ENCODE results near the gene IL31RA. TPM values are rescaled to one million over a fixed set of nuclear protein-coding genes. Genes with fewer than 3 reads are reported as not detected.
A peak's percentile ranks its signal among the peaks of the same experiment; 100 is the strongest.
"Not testable (repeated sequence)": the region's sequence is repeated elsewhere in the genome, so short reads cannot be mapped to it uniquely, and the experiment has no call there.

The IL31RA gene
- total RNA-seq (2022) (2.4 and 3.2 TPM in 2 replicates), Bru-seq, nascent RNA (percentile 35 among the genes with signal in this experiment), BruChase-seq, experiment 1, labeled RNA remaining after a 6-hour chase (percentile 34 among the genes with signal in this experiment), BruChase-seq, experiment 2, labeled RNA remaining after a 2-hour chase (percentile 31 among the genes with signal in this experiment)
- long read RNA-seq: 0 reads

- H3K4me3 Mint-ChIP-seq (ENCODE audit: low read depth, unreplicated experiment): peak within 1 kb of the TSS; percentile 71
- peak; percentile 40 for DNase-seq
- H3K27ac Mint-ChIP-seq (ENCODE audit: unreplicated experiment): peak within 1 kb of the TSS; percentile 71
- CTCF ChIA-PET: interaction anchor here (0.7 to 2.4 kb wide), 4 partner anchors 18 to 619 kb away, joined by 3 to 11 read pairs (median 5); no protein-coding TSS in a partner anchor
- no peaks in the 10 kb centered on the region for H3K27me3 Mint-ChIP-seq (ENCODE audit: unreplicated experiment)
- peaks cover 25% of the 10 kb centered on the region for H3K4me1 Mint-ChIP-seq (ENCODE audit: low read depth, unreplicated experiment)
- intact Hi-C loops (cut with micrococcal nuclease; ENCODE audit: unreplicated experiment): no loop called here
- no peaks in the 10 kb centered on the region for H3K9me3 Mint-ChIP-seq (ENCODE audit: low read depth, unreplicated experiment)
- TSS peak; percentile 69 for BruUV-seq (replicated peaks)
- peaks cover 5% of the 10 kb centered on the region for H3K36me3 Mint-ChIP-seq (ENCODE audit: insufficient read depth, unreplicated experiment)
- TF ChIP-seq CTCF (IDR thresholded peaks at IDR 0.05; ENCODE audit: unreplicated experiment): no peak
Measured at GRCh38 chr5:55850839-55851674, at the start of gene IL31RA. Gene IL31RA, plus strand, starts transcription at chr5:55851357. Its CDS starts 214 bp downstream, at chr5:55851571.

- H3K27ac Mint-ChIP-seq (ENCODE audit: unreplicated experiment); CTCF ChIA-PET; intact Hi-C loops (cut with micrococcal nuclease; ENCODE audit: unreplicated experiment); H3K4me3 Mint-ChIP-seq (ENCODE audit: low read depth, unreplicated experiment); H3K36me3 Mint-ChIP-seq (ENCODE audit: insufficient read depth, unreplicated experiment); H3K27me3 Mint-ChIP-seq (ENCODE audit: unreplicated experiment); H3K4me1 Mint-ChIP-seq (ENCODE audit: low read depth, unreplicated experiment); H3K9me3 Mint-ChIP-seq (ENCODE audit: low read depth, unreplicated experiment); DNase-seq; BruUV-seq (replicated peaks): not testable (repeated sequence)
Measured at GRCh38 chr5:55808814-55809213, 42.3 kb upstream of the IL31RA start.

- CTCF ChIA-PET: interaction anchor here (0.7 kb wide), 1 partner anchor 35 kb away, joined by 3 read pairs; the partner anchor contains the start of gene IL31RA
- H3K36me3 Mint-ChIP-seq (ENCODE audit: insufficient read depth, unreplicated experiment); H3K4me3 Mint-ChIP-seq (ENCODE audit: low read depth, unreplicated experiment); DNase-seq; intact Hi-C loops (cut with micrococcal nuclease; ENCODE audit: unreplicated experiment); H3K27me3 Mint-ChIP-seq (ENCODE audit: unreplicated experiment); H3K27ac Mint-ChIP-seq (ENCODE audit: unreplicated experiment); H3K9me3 Mint-ChIP-seq (ENCODE audit: low read depth, unreplicated experiment); H3K4me1 Mint-ChIP-seq (ENCODE audit: low read depth, unreplicated experiment); BruUV-seq (replicated peaks): not testable (repeated sequence)
Measured at GRCh38 chr5:55815939-55816338, 35.2 kb upstream of the IL31RA start.

- TF ChIP-seq CTCF (IDR thresholded peaks at IDR 0.05; ENCODE audit: unreplicated experiment): no peak
- CTCF ChIA-PET: interaction anchor here (0.7 kb wide), 2 partner anchors 35 to 199 kb away, joined by 3 read pairs; partner anchors contain the start of gene IL31RA
- no TSS peak for BruUV-seq (replicated peaks)
- Mint-ChIP-seq H3K4me1 (ENCODE audit: low read depth, unreplicated experiment) (no peaks in the 10 kb centered on the region), H3K4me3 (ENCODE audit: low read depth, unreplicated experiment) (no peak overlapping the region), H3K9me3 (ENCODE audit: low read depth, unreplicated experiment) (no peaks in the 10 kb centered on the region), H3K27ac (ENCODE audit: unreplicated experiment) (no peak overlapping the region), H3K36me3 (ENCODE audit: insufficient read depth, unreplicated experiment) (no peaks in the 10 kb centered on the region), H3K27me3 (ENCODE audit: unreplicated experiment) (no peaks in the 10 kb centered on the region)
- DNase-seq: no peak
- intact Hi-C loops (cut with micrococcal nuclease; ENCODE audit: unreplicated experiment): no loop called here
Measured at GRCh38 chr5:55816342-55816741, 34.8 kb upstream of the IL31RA start.

- intact Hi-C loops (cut with micrococcal nuclease; ENCODE audit: unreplicated experiment): no loop called here
- CTCF ChIA-PET: interaction anchor here (0.6 kb wide), 1 partner anchor 81 kb away, joined by 6 read pairs; no protein-coding TSS in a partner anchor
- DNase-seq: no peak
- no peak for TF ChIP-seq CTCF (IDR thresholded peaks at IDR 0.05; ENCODE audit: unreplicated experiment)
- H3K9me3 Mint-ChIP-seq (ENCODE audit: low read depth, unreplicated experiment): no peaks in the 10 kb centered on the region
- H3K27me3 Mint-ChIP-seq (ENCODE audit: unreplicated experiment): no peaks in the 10 kb centered on the region
- H3K4me3 Mint-ChIP-seq (ENCODE audit: low read depth, unreplicated experiment): no peak overlapping the region
- BruUV-seq (replicated peaks): no TSS peak
- H3K4me1 Mint-ChIP-seq (ENCODE audit: low read depth, unreplicated experiment): no peaks in the 10 kb centered on the region
- H3K36me3 Mint-ChIP-seq (ENCODE audit: insufficient read depth, unreplicated experiment): peaks cover 5% of the 10 kb centered on the region
- H3K27ac Mint-ChIP-seq (ENCODE audit: unreplicated experiment): no peak overlapping the region
Measured at GRCh38 chr5:55817030-55817429, 34.1 kb upstream of the IL31RA start.

All from Calu3 (cell line).